ENCODE results near the gene KSR2.
"Not testable (repeated sequence)": the region's sequence is repeated elsewhere in the genome, so short reads cannot be mapped to it uniquely, and the experiment has no call there.

The KSR2 gene

DNA sequence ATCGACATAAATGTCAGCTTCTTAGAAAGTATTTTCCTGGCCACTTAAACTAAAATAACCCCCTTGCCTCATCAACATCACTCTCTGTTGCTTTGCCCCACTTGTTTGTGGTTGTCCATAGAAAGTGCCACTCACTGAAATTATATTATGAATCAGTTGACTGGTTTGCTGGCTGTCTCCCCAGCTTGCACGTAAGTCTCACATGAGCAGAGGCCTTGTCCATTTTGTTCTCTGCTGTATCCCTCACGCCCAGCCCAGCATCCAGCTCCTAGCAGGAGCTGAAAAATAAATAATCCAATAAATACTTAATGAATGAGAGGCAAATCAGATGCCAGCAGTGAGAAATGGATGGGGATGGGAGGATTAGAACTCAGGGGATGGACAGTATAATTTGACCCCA lies 159.3 kb downstream of the KSR2 start:
- no peak for DNase-seq

DNA sequence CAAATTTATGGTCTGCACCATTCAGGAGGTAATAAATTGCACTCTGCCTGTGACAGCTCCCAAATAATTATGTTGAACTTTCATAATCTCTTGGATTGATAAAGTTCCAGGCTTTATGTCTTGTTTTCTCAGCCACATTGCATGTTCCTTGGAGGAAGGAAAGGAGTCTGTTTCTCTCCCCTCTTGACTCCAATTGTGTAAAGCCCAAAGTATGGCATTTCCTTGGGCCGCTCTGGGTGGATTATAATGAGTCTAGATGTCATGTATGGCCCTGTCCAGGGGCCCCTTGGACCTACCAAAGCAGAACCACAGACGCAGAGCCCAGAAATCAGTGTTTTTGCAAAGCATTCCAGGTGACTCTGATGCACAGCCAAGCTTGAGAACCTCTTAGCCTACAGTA lies 160.8 kb downstream of the KSR2 start:
- DNase-seq, result no peak

DNA sequence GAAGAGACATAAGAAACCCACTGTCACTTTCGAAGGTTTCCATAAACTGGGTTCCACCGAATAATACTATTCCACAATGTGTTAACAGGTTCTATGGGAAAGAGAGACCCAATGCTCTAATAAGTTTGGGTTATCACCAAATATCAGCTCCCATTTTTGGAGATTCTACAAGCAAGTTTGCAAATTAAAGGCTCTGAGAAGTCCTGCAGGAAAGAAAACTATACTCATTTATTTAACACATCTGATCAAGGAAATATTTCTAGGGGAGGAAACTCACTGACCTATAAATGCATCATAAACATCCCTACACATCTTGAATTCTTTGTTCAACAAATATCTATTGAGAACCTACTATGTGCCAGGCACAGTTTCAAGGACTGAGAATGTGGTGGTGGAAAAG lies 161.4 kb downstream of the KSR2 start:
- no peak for DNase-seq

DNA sequence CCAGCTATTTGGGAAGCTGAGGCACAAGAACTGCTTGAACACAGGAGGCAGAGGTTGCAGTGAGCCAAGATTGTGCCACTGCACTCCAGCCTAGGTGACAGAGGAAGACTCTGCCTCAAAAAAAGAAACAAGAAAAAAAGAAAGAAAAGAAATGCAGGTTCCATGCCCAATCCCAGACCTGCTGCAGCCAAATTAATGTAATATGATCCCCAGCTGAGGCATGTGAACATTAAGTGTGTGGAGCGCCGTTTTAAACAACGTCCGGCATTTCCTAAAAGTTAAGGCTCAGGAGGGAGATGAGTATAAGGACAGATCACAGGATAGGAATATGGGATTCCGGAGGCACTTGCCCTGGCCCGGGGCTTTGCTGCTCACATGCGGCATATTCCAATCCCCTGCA lies 162.9 kb downstream of the KSR2 start:
- no peak for DNase-seq

DNA sequence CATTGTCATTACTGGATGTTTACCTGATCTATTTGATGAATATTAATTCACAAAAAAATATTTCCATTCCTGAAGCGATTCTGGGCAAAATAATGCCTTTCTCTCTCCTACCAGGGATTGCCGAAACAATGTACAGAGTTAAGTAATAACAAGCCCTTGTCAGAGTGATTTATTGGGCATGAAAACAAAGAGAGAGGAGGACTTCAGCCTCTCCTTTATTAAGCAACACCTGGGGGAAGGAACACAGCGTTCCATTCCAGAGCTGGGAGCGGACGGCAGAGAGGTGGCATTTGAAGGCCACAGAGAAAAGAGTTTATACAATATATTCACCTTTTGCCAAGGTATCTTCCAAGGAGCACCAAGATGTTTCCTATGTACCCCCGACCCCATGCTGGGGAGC lies 165.8 kb downstream of the KSR2 start:
- no peak for DNase-seq

DNA sequence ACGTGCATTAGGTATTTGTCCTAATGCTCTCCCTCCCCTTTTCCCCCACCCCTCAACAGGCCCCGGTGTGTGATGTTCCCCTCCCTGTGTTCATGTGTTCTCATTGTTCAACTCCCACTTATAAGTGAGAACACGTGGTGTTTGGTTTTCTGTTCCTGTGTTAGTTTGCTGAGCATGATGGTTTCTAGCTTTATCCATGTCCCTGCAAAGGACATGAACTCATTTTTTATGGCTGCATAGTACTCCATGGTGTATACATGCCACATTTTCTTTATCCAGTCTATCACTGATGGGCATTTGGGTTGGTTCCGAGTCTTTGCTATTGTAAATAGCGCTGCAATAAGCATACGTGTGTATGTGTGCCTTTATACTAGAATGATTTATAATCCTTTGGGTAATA lies 168.1 kb downstream of the KSR2 start:
- not testable (repeated sequence) for DNase-seq

DNA sequence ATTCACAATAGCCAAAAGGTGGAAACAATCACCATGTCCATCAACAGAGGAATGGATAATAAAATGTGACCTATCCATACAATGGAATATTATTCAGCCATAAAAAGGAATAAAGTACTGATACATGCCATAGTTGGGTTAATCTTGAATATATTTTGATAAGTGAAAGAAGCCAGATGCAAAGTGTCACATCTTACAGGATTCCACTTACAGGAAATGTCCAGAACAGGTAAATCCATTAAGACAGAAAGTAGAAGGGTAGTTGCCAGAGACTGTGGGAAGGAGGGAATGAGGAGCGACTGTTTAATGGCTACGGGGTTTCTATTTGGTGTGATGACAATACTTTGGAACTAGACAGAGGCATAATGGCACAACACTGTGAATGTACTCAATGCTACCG lies 171.6 kb downstream of the KSR2 start:
- no peak for DNase-seq

DNA sequence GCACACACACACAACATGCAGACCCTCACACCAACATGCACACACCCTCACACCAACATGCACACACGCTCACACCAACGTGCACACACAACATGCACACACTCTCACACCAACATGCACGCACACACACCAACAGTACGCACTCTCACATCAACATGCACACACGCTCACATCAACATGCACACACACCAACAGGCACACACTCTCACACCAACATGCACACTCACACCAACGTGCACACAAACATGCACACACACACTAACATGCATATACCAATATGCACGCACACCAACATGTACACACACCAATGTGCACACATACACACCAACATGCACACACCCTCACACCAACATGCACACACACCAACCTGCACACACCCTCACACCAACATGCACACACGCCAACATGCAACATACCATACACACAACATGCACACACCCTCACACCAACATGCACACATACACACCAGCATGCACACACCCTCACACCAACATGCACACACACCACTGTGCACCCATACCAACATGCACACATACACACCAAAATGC lies 175.8 kb downstream of the KSR2 start:
- no peak for DNase-seq

DNA sequence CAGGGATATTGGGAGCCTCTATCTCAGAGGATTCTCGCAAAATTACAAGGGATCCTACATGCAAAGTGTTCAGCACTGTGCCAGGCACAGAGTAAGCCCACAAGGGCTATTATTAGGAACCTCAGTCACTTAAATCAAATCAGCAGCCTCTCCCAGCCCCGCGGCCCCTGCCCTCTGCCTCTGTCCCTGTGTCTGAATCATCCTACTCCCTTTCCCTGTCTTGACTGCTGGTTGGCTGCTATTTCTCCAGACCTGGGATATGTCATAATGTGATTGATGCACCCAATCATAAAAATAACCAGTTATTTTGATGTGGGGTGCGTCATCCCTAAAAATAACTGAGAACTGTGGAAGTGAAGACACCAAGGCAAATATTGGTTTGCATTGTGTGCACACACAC lies 176.3 kb downstream of the KSR2 start:
- no peak for DNase-seq

DNA sequence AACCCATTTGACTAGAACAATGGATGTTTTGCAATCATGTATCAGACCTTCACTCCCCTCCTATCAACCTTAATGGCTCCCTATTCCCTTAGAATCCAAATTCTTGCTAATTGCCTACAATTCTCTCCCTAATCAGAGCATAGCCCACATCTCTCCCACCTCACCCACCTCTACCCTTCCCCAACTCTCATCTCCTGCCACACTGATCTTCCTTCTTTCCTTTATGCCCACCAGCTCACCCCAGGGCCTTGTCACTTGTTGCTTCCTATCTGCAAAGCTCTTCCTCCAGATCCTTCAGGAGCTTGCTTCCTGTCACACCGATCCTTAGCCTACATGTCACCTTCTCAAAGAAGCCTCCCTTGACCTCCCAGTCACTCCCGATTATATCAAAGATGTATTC lies 177.8 kb downstream of the KSR2 start:
- DNase-seq, result no peak

DNA sequence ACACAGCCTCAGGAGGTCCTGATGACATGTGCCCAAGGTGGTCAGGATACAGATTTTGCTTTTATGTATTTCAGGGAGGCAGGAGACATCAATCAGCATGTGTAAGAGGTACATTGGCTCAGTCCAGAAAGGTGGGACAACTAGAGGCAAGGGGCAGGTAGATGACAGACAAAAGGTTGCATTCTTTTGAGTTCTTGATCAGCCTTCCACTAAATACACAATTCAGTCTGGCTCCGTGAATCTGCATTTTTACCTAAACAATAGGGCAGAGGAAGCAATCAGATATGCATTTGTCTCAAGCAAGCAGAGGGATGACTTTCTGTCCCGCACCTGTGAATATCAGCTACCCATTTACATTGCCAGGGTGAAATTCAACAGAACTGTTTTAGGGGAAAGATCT lies 178.6 kb downstream of the KSR2 start:
- no peak for DNase-seq

DNA sequence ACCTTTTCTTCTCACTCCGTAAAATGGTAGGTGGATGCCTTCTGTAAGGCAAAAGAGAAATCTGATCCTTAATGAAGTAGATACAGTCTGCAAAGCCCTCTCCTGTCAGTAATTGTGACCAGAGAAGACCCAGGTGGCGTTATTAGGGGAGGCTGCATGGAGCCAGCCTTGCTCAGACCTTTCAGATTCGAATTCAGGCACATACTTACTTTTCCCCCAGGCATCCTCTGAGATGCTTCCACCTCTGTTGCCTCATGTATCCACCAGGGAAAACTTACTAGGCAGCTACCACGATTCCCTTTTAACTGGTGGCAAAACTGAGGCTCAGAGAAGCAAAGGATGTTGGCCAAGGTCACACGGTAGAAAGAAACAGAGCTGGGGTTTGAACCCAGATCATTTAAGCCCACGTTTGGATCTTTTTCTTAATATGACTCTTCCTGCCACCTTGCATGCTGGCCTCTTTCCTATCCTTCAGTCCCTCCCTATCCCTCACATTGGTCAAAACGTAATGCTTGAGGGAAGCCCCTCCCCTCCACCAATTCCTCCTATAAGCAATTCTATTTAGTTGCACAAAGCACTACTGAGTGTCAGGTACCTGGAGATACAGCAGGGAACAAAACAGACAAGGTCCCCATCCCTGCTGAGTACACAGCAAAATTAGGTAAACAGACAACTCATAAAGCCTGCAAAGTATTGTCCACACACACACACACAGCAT lies 179.4 kb downstream of the KSR2 start:
- no peak for DNase-seq

DNA sequence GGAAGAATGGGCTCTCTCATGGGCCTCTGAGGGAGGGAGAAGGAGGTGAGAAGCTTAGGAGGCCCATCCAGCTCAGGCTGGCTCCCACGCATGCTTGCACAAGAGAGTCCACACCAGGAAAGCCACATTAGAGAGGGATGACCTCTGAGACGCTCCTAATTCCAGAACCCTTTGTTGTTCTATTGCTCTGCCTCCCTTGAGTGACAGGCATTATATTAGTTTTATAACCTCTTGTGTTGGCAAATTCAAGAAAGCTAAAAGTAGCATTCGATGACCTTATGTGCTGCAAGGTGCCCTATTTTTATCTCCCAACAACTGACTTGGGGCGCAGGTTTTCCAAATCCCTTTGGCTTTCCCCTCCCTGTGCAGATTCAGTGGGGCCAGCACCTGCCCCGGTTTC lies 190.1 kb downstream of the KSR2 start:
- DNase-seq, result no peak

DNA sequence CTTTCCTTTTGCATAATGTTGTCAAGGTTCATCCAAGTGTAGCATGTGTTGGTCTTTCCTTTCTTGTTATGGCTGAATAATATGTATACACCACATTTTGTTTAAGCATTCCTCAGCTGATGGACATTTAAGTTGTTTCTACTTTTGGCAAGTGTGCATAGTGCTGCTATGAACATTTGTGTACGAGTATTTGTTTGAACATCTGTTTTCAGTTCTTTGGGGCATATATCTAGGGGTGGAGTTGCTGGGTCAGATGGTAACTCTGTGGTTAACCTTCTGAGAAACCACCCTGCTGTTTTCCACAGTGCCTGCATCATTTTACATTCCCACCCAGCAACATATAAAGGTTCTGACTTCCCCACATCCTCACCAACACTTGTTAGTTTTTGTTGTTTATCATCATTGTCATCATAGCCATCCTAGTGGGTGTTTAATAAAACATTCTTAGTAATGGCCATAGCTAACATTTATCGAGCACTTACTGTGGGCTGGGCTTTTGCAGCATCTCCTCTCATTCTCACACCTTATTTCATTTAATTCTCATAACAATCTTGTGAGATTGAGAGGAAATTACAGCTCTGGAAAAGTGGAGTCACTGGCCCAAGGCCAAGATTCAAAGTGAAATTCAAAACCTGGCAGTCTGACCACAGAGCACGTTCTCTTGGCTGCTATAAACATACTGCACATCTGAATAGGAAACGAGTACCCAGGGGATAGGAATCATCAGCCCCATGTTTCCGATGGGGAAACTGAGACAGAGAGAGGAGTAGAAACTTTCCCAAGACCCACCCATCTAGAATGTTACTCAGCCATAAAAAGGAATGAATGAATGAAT lies 193.6 kb downstream of the KSR2 start:
- no peak for DNase-seq

DNA sequence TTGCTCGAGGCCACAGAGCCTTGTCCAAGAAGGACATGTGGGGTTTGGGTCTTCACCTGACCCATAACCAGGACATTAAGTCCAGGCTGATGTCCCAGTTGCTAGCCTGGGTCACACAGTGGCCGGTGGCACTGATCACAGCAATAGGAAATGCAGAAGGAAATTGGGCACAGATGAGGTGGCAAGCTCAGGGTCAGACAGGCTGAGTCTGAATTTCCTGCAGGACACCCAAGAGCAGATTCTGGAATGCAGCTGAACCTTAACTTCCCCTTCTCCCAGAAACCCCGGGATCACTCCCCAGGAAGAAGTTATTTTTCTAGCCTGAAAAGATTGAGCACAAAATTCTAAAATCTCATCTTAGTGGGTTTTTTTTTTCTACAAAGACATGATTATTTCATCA lies 199.9 kb downstream of the KSR2 start:
- DNase-seq, result no peak

DNA sequence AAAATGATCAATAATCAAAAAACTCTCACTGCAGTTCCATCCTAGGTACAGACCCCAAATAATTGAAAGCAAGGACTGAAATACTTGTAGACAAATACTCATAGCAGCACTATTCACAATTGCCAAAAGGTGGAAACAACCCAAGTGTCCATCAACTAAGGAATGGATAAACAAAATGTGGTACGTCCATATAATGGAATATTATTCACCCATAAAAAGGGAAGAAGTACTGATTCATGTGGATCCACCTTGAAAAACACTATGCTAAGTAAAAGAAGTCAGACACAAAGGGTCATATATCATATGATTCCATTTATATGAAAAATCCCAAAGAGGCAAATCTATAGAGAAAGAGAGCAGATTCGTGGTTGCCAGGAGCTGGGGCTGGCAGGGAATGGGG lies 202.8 kb downstream of the KSR2 start:
- no peak for DNase-seq

DNA sequence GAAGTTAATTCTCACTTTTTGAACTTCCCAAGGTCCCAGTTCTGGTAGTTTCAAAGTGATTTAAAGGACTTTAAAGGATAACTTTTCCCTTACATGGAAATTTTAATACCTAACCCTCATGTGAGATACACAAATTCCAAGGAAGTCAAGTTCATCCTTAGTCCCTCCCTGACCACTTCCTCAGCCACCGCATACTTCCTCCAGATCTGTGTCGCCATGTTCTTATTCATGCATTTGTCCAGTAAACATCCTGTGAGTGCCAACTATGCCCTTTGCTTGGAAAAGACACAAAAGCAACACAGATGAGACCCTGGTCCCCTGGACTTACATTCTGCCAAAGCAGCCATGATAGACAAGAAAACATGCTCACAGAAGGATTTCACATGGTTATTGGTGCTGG lies 206.6 kb downstream of the KSR2 start:
- no peak for DNase-seq

DNA sequence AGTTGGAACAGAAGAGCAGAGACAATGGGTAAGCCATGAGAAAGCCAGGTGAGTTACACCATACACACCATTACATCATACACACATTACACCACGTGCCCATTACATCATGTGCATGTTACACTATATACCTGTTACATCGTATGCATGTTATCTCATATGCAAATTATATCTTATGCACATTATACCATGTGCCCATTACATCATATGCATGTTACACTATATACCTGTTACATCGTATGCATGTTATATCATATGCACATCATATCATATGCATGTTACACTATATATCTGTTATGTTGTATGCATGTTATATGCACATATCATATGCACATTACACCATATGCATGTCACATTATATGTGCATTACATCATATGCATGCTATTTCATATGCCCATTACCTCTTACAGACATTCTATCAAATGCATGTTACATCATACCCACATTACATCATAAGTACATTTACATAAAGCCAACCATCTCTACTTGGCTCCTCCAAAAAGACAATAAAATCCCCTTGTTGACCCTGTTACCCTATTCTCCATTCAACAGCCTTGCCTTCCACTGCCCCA lies 207.2 kb downstream of the KSR2 start:
- DNase-seq, result no peak

DNA sequence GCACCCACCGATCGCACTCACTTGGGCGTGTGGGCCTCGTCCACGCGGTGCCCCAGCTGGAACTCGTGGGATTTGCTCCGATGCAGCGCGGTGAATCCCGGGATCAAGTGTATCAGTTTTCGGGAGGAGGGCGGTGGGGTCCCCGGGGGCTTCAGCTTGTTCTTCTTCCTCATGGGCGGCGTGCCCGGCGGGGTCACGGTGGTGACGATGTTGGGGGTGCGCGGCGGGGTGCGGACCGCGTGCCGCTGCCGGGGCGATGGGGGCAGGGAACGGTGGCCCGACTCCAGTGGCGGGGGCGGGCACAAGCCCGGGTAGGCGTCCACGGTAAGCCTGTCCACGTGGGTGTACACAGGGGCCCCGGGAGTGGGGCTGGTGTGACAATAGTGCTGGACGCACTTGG lies 207.8 kb downstream of the KSR2 start:
- no peak for DNase-seq

DNA sequence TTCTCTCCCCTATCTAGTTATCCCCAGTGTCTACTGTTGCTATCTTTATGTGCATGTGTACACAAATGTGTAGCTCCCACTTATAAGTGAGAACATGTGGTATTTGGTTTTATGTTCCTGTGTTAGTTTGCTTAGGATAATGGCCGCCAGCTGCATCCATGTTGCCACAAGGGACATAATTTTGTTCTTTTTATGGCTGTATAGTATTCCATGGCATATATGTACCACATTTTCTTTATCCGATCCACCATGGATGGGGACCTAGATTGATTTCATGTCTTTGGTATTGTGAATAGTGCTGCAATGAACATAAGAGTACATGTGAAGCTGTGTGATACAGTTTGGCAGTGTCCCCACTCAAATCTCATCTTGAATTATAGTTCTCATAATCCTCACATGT lies 218.1 kb downstream of the KSR2 start:
- no peak for DNase-seq

DNA sequence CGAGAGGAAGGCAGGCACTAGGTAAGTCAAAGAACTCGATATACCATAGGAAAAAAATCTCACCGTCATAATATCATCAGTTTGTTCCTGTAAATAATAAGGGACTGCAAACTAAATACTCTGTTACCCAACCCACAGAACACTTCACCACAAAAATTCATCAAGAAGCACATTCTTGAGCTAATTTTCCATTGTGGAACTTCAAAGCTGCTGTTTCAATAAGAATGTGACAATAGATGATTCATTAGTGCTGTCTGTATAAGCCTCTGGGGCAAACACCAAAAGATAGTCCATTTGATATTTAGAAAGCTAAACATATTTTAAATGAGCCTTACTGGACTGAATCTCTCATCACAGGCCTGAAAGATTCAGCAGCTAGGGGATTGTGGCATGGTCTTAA lies 219.4 kb downstream of the KSR2 start:
- no peak for DNase-seq

DNA sequence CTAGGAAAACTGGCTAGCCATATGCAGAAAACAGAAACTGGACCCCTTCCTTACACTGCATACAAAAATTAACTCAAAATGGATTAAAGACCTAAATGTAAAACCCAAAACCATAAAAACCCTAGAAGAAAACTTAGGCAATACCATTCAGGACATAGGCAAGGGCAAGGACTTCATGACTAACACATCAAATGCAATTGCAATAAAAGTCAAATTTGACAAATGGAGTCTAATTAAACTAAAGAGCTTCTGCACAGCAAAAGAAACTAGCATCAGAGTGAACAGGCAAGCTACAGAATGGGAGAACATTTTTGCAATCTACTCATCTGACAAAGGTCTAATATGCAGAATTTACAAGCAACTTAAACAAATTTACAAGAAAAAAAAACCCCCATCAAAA lies 222.4 kb downstream of the KSR2 start:
- not testable (repeated sequence) for DNase-seq

DNA sequence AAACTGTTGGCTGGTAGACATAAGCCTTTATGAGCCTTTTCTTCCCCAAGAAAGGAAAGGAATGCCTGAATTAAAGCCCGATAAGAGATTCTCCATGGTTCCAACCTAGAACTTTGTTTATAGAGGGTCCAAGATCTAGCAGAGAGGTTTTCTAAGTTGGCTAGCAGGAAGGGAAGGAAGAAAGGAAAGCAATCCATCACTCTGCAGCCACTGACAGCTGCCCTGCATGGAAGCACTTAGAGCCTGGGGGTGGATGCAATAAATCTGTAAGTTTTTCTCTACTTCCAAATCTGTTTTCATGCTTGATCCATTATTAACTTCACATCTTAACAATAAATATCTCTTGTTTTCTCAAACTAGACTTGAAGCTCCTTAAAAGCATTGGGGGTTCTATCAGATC lies 224.4 kb downstream of the KSR2 start:
- no peak for DNase-seq

DNA sequence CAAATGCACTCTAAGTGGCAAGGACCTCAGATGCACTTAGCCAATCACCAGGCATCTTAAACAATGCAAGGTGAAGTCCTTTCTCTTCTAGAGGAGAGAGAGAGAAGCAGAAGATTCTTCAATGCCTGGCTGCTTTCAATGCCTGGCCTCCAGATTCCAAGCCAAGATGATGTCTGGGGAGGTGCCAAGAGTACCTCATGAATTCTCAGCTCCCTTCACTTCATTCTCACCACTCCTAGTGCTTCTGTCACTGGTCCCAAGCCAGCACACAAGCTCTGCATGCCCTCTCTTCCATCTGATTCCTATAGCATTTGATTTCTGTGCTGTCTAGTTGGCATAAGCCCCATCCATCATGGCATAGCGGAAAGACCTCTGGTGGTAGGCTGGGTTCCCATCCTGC lies 225.0 kb downstream of the KSR2 start:
- no peak for DNase-seq

Measured in stimulated activated CD4-positive, alpha-beta T cell treated with anti-CD3 and anti-CD28 coated beads, Interleukin-12 subunit alpha, Interleukin-12 subunit beta, amount 100 ng/mL, for 4 hours (primary cell).